Mesendoderm (in vitro differentiated cells): ENCODE data around the gene KCNAB1.

Source experiments
- DNase-seq: peaks from one replicate; pipeline ENCODE4 v3.0.0; 2013
- H2AK5ac ChIP-seq: 2 replicates; pipeline ENCODE4 v1.6.1; 2013; ENCODE audit warnings: low read length, inconsistent platforms
- H2BK120ac ChIP-seq: 2 replicates; pipeline ENCODE4 v1.6.1; 2013; ENCODE audit warnings: low read depth, mild to moderate bottlenecking, low read length, moderate library complexity, mixed read lengths
- H2BK15ac ChIP-seq: replicated peaks from 2 replicates; pipeline ENCODE4 v1.6.1; 2013; ENCODE audit warnings: low read depth, mild to moderate bottlenecking, moderate library complexity
- H2BK5ac ChIP-seq: 2 replicates; pipeline ENCODE4 v1.6.1; 2013; ENCODE audit warnings: low read length, inconsistent platforms
- H3K18ac ChIP-seq: 2 replicates; pipeline ENCODE4 v1.6.1; 2013; ENCODE audit warnings: mild to moderate bottlenecking, low read length, mixed read lengths
- H3K23ac ChIP-seq: one replicate; pipeline ENCODE4 v1.6.1; 2013; ENCODE audit warnings: low read length
- H3K27ac ChIP-seq: 2 replicates; pipeline ENCODE4 v1.5.1; 2013; ENCODE audit warnings: low read depth, mild to moderate bottlenecking, inconsistent platforms, low read length, moderate library complexity
- H3K27me3 ChIP-seq: 2 replicates; pipeline ENCODE4 v1.6.1; 2013; ENCODE audit warnings: low read length, control low read depth, mild to moderate bottlenecking, inconsistent platforms; ENCODE audit not compliant: insufficient read depth, poor library complexity
- H3K36me3 ChIP-seq: 2 replicates; pipeline ENCODE4 v1.6.1; 2013; ENCODE audit warnings: low read length, inconsistent platforms; ENCODE audit not compliant: control insufficient read depth, insufficient read depth
- H3K4ac ChIP-seq: one replicate; pipeline ENCODE4 v1.6.1; 2013; ENCODE audit warnings: low read depth, mild to moderate bottlenecking, low read length, moderate library complexity
- H3K4me1 ChIP-seq: 2 replicates; pipeline ENCODE4 v1.6.1; 2013; ENCODE audit warnings: low read depth, low read length, inconsistent platforms; ENCODE audit not compliant: control insufficient read depth
- H3K4me2 ChIP-seq: 2 replicates; pipeline ENCODE4 v1.6.1; 2013; ENCODE audit warnings: low read length
- H3K4me3 ChIP-seq: 2 replicates; pipeline ENCODE4 v1.5.1; 2013; ENCODE audit warnings: mild to moderate bottlenecking, low read length
- H3K56ac ChIP-seq: one replicate; pipeline ENCODE4 v1.6.1; 2013; ENCODE audit warnings: low read length
- H3K79me1 ChIP-seq: 2 replicates; pipeline ENCODE4 v1.6.1; 2013; ENCODE audit warnings: low read length, inconsistent platforms
- H3K79me2 ChIP-seq: 2 replicates; pipeline ENCODE4 v1.6.1; 2013; ENCODE audit warnings: mild to moderate bottlenecking, low read length; ENCODE audit not compliant: control insufficient read depth, insufficient read depth
- H3K9ac ChIP-seq: 2 replicates; pipeline ENCODE4 v1.6.1; 2013; ENCODE audit warnings: low read length, inconsistent platforms
- H4K5ac ChIP-seq: one replicate; pipeline ENCODE4 v1.6.1; 2013; ENCODE audit warnings: low read length
- H4K8ac ChIP-seq: one replicate; pipeline ENCODE4 v1.6.1; 2013; ENCODE audit warnings: low read depth, mild to moderate bottlenecking, control low read depth, low read length, moderate library complexity
- WGBS: extraction: QIAGEN DNeasy Blood & Tissue Kit; methylation state at CpG from one replicate; pipeline ENCODE4 v1.1.7; 2013; ENCODE audit warnings: low lambda C conversion rate, missing lambda C conversion rate; ENCODE audit not compliant: insufficient coverage; ENCODE audit errors: extremely low coverage; 5-methylcytosine and 5-hydroxymethylcytosine counted together

The KCNAB1 gene

DNA sequence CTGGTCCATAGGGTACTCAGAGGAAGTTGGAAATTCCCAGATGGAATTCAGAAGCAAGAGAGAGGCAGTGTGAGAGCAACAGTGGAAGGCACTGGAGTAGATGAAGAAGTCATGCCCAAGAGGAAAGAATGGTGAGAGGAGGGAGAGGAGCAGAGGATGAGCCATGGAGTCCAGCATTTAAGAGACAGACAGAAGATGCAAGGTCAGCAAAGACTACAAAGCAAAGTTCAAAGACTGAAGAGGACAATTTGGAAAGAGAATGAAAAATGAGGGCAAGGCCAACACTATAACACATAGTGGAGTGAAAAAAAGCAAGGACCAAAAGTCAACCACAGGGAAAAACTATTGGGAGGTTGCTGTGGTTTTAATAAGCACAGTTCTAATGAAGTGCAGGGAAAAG is 255.8 kb downstream of the KCNAB1 start:
- H3K9ac ChIP-seq, result no peak overlapping the region
- H3K4me3 ChIP-seq, result no peak overlapping the region
- no peaks in the 10 kb centered on the region for H3K4me1 ChIP-seq
- no peak overlapping the region for H2AK5ac ChIP-seq
- no peak overlapping the region for H4K8ac ChIP-seq
- no peak for DNase-seq
- no peak overlapping the region for H3K4me2 ChIP-seq
- H2BK120ac ChIP-seq, result no peak overlapping the region
- H2BK5ac ChIP-seq, result no peak overlapping the region
- H3K27ac ChIP-seq, result no peak overlapping the region
- no peak overlapping the region for H3K23ac ChIP-seq
- no peaks in the 10 kb centered on the region for H3K27me3 ChIP-seq
- no peaks in the 10 kb centered on the region for H3K36me3 ChIP-seq
- H3K4ac ChIP-seq, result no peak overlapping the region
- no peak overlapping the region for H3K18ac ChIP-seq
- H2BK15ac ChIP-seq, result no peak overlapping the region
- no peaks in the 10 kb centered on the region for H3K79me2 ChIP-seq
- H3K56ac ChIP-seq, result no peak overlapping the region
- no peak overlapping the region for H4K5ac ChIP-seq
- no peaks in the 10 kb centered on the region for H3K79me1 ChIP-seq

DNA sequence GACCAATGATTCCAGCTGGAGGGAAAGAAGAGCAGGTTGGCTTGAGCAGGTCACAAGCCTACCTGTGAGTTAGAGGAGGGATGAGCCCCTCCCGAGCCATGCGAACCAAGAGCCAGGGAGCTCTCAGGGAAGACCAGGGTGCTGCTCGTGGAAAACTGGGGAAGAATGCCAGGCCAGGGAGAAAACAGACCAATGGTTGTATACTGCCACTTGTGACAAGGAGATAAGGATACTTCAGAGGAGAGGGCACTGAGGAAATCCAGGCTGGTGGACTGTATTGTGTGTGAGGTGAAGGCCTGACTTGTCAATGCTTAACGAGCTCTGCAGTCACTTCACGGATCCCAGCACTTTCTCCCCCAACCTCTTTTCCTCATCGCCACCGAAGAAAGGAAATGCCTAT is 256.9 kb downstream of the KCNAB1 start:
- WGBS, result no CpG with 5 or more reads among the region's 7 CpGs
- Histone ChIP-seq H4K8ac (no peak overlapping the region), H3K18ac (no peak overlapping the region), H3K4me3 (no peak overlapping the region), H2BK15ac (no peak overlapping the region), H2AK5ac (no peak overlapping the region), H3K27me3 (no peaks in the 10 kb centered on the region), H3K27ac (no peak overlapping the region), H3K56ac (no peak overlapping the region), H3K23ac (no peak overlapping the region), H3K36me3 (no peaks in the 10 kb centered on the region), H3K79me1 (no peaks in the 10 kb centered on the region), H2BK120ac (no peak overlapping the region), H3K4me2 (no peak overlapping the region), H4K5ac (no peak overlapping the region), H2BK5ac (no peak overlapping the region), H3K9ac (no peak overlapping the region), H3K79me2 (no peaks in the 10 kb centered on the region), H3K4me1 (no peaks in the 10 kb centered on the region), H3K4ac (no peak overlapping the region)
- DNase-seq, result no peak

DNA sequence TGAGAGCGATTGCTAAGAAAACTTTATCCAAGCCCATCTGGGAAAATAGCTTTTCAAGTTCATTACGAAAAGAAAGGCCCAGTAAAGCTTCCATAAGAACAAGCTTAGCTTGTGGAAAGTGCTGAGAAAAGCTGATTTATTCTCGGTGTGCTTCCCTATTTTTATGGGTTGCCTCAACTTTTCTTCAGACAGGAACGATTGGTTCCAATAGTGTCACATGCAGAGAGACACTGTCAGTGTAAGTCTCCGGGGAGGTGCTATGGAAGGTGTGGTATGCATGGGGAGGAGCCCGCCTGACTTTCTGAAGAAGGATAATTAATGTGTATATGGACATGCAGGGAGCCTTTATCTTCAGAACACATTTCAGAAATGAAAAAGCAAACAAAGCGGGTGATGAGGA is 257.3 kb downstream of the KCNAB1 start:
- H2BK120ac ChIP-seq, result no peak overlapping the region
- WGBS, result no CpG with 5 or more reads among the region's 7 CpGs
- H3K56ac ChIP-seq, result no peak overlapping the region
- H4K8ac ChIP-seq, result no peak overlapping the region
- no peak overlapping the region for H3K18ac ChIP-seq
- H3K4me3 ChIP-seq, result no peak overlapping the region
- no peak overlapping the region for H3K23ac ChIP-seq
- H3K9ac ChIP-seq, result no peak overlapping the region
- H3K27me3 ChIP-seq, result no peaks in the 10 kb centered on the region
- no peak overlapping the region for H2BK5ac ChIP-seq
- no peak overlapping the region for H2AK5ac ChIP-seq
- DNase-seq, result no peak
- no peaks in the 10 kb centered on the region for H3K4me1 ChIP-seq
- H2BK15ac ChIP-seq, result no peak overlapping the region
- no peaks in the 10 kb centered on the region for H3K36me3 ChIP-seq
- H3K79me2 ChIP-seq, result no peaks in the 10 kb centered on the region
- no peaks in the 10 kb centered on the region for H3K79me1 ChIP-seq
- no peak overlapping the region for H4K5ac ChIP-seq
- H3K27ac ChIP-seq, result no peak overlapping the region
- H3K4me2 ChIP-seq, result no peak overlapping the region
- no peak overlapping the region for H3K4ac ChIP-seq

DNA sequence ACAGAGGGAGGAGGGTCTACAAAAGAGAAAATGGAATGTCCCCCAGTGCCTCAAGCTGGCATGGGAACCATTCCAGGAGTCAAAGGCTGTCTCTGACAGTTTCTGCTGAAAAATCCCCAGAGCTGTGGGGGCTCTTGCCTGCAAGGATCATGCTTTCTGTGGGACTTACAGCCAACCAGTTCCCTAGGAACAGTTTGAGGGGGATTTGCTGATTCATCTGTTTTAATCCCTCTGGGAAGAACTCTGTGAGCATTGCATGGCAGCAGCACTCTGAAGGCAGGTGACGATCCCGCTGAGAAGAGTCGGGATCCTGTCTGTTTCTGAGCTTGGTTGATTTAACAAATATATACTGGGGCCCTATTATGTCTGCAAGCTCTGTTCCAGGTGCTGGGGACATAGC is 258.5 kb downstream of the KCNAB1 start:
- Histone ChIP-seq H3K36me3 (no peaks in the 10 kb centered on the region), H3K27me3 (no peaks in the 10 kb centered on the region), H2BK120ac (no peak overlapping the region), H3K18ac (no peak overlapping the region), H4K5ac (no peak overlapping the region), H3K79me2 (no peaks in the 10 kb centered on the region), H3K79me1 (no peaks in the 10 kb centered on the region), H2BK15ac (no peak overlapping the region), H3K23ac (no peak overlapping the region), H3K4me3 (no peak overlapping the region), H4K8ac (no peak overlapping the region), H2AK5ac (no peak overlapping the region), H3K27ac (no peak overlapping the region), H3K4me1 (no peaks in the 10 kb centered on the region), H3K9ac (no peak overlapping the region), H3K4me2 (no peak overlapping the region), H3K4ac (no peak overlapping the region), H3K56ac (no peak overlapping the region), H2BK5ac (no peak overlapping the region)
- WGBS, result no CpG with 5 or more reads among the region's 3 CpGs
- no peak for DNase-seq

DNA sequence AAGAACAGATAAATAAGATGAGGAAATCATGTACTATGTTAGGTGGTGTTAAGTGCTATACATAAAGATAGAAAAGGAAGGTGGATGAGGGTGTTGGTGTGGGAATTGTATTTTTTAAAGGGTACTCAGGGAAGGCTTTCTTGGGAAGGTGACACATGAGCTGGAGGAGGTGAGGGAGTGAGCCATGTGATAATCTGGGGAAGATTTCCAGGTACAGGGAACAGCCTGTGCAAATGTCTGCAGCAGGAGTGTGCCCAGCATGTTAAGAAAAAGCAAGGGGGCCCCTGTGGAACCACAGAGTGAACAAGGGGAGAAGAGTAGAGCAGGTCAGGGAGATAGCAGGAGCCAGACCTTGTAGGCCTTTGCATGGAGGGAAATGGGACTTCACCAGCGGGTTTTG is 258.9 kb downstream of the KCNAB1 start:
- no peaks in the 10 kb centered on the region for H3K36me3 ChIP-seq
- no peak overlapping the region for H2AK5ac ChIP-seq
- H3K4me1 ChIP-seq, result no peaks in the 10 kb centered on the region
- H3K4ac ChIP-seq, result no peak overlapping the region
- H3K27ac ChIP-seq, result no peak overlapping the region
- no CpG with 5 or more reads among the region's 1 CpG for WGBS
- H2BK5ac ChIP-seq, result no peak overlapping the region
- no peak overlapping the region for H3K56ac ChIP-seq
- H3K4me3 ChIP-seq, result no peak overlapping the region
- H3K79me1 ChIP-seq, result no peaks in the 10 kb centered on the region
- no peak overlapping the region for H4K8ac ChIP-seq
- no peak overlapping the region for H2BK15ac ChIP-seq
- H3K27me3 ChIP-seq, result no peaks in the 10 kb centered on the region
- DNase-seq, result no peak
- H4K5ac ChIP-seq, result no peak overlapping the region
- no peak overlapping the region for H3K4me2 ChIP-seq
- no peak overlapping the region for H3K23ac ChIP-seq
- H3K9ac ChIP-seq, result no peak overlapping the region
- no peak overlapping the region for H3K18ac ChIP-seq
- H2BK120ac ChIP-seq, result no peak overlapping the region
- no peaks in the 10 kb centered on the region for H3K79me2 ChIP-seq

DNA sequence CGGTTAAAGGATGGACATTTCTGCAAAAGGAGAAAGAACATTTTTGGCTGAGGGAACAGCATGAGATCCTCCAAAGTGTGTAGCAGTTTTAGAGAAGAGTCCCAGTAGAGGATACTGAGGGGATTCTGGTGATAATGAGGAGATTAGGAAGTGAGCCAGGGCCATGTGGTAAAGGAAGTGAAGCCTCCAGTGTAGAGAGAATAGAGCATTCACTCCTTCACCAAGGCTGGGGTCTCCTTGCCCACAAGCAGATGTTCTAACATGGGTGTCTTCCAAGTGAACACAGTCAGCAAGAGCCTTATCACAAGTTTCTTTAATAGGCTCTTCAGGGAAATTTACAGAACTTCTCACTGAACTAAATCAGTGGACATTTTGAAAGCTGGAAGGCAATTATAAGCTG is 260.9 kb downstream of the KCNAB1 start:
- no peak overlapping the region for H2BK15ac ChIP-seq
- no peak overlapping the region for H3K4me3 ChIP-seq
- no CpG with 5 or more reads among the region's 1 CpG for WGBS
- H3K4me1 ChIP-seq, result no peaks in the 10 kb centered on the region
- H3K79me2 ChIP-seq, result no peaks in the 10 kb centered on the region
- no peak overlapping the region for H3K4me2 ChIP-seq
- H3K27me3 ChIP-seq, result no peaks in the 10 kb centered on the region
- no peak overlapping the region for H2BK120ac ChIP-seq
- no peak overlapping the region for H3K23ac ChIP-seq
- no peak overlapping the region for H2AK5ac ChIP-seq
- no peak overlapping the region for H4K5ac ChIP-seq
- H3K9ac ChIP-seq, result no peak overlapping the region
- H4K8ac ChIP-seq, result no peak overlapping the region
- no peaks in the 10 kb centered on the region for H3K36me3 ChIP-seq
- no peak overlapping the region for H2BK5ac ChIP-seq
- H3K18ac ChIP-seq, result no peak overlapping the region
- no peak overlapping the region for H3K56ac ChIP-seq
- no peak overlapping the region for H3K4ac ChIP-seq
- no peak for DNase-seq
- no peak overlapping the region for H3K27ac ChIP-seq
- no peaks in the 10 kb centered on the region for H3K79me1 ChIP-seq
